Activated CD4-positive, CD25-positive, alpha-beta regulatory T cell (primary cell): ENCODE data around the gene NOPCHAP1.
"Not testable (repeated sequence)": the region's sequence is repeated elsewhere in the genome, so short reads cannot be mapped to it uniquely, and the experiment has no call there.

Experiments
- DNase-seq, 4 experiments: peaks; one replicate each; lab custom pipeline; 2025; lab: John Stamatoyannopoulos, UW

Gene NOPCHAP1, protein sequence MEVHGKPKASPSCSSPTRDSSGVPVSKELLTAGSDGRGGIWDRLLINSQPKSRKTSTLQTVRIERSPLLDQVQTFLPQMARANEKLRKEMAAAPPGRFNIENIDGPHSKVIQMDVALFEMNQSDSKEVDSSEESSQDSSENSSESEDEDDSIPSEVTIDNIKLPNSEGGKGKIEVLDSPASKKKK

DNA sequence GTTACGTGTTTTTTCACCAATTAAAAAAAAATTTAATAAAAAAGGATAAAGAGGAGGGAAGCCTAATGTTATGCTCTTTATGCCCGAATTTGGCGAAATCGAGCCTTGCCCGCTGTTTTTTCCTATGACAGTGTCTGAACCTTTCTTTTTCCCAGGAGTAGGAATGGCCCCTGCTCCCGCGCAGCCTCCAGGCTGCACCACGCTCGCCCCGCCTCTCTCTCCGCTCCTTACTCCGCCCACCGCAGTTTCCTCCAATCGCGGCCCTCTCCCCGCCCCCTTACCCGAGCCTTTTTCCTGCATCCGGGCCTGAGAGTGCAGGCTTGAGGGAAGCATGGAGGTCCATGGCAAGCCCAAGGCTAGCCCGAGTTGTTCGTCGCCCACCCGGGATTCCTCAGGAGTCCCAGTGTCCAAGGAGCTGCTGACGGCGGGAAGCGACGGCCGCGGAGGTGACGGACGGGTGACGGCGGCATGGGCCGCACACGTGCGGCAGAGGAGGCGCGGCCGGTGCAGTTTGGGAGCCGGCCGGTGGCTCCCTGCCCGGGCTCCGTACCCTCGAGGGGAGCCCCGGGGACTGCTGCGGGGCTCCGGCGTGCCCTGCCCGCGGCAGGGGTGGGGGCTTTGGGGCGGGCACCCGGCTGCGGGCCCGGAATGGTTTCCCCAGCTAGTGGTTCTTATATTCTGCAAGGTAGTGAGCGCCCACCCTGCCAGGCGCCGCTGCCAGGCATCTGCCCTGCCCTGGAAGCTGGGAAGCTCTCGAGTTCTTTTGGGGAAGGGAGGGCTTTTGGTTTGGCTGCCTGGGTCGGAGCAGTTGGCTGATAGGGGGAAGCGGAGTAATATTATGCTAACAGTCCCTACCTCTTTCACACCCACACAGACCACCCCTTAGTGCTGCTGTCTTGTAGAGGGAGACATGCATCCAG, at the start of gene NOPCHAP1:
Gene NOPCHAP1 (plus strand): TSS at position 295 of the 920 bp plus-strand sequence. CDS start 37 bp downstream, at position 332.
- DNase-seq: peak; percentile 64 to 82 (median 67)

DNA sequence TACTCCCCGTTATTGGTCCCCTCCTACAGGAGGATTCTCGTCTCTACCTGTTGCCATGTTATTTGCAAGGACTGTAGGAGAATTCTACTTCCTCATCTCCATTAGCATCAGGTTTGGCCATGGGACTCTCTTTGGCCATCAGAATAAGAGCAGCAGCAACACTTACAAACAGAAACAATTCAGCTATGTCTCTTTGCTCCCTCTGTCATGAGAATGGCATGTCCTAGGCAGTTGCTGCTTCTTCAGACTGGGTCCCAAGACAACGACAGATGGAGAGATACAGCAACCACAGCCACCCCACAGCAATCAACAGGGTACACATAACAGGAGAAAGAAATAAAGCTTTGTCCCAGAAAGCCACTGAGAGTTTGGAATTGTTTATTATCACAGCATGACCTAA, 47.7 kb upstream of the NOPCHAP1 start:
- no peak for DNase-seq

DNA sequence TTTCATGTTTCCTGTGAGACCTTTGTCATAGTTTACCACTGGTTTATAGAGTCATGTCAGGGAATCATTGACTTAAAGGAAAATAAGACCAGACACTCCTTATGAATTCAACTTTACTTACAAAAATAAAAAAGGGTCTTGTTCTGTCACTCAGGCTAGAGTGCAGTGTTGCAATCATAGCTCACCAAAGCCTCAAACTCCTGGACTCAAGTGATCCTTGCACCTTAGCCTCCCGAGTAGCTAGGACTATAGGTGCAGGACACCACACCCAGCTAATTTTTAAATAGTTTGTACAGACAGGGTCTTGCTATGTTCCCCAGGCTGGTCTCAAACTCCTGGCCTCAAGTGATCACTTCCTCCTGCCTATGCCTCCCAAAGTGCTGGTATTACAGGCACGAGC, 47.0 kb upstream of the NOPCHAP1 start:
- DNase-seq: no peak

DNA sequence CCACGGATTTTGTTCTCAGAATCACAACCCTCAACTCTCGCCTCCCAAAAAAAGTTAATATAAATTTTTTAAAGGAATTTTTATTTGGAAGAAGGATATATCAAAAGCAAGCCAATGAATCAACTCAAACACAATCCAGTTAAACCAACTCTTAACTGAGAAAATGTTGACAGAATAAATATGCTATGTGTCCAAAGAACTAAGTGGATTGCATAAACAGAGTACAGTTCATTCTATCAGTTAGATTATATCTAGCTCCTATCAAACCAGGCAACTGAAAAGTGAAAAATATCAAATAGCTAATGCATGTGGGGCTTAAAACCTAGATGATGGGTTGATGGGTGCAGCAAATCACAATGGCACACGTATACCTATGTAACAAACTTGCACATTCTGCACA, 44.7 kb upstream of the NOPCHAP1 start:
- DNase-seq: no peak

DNA sequence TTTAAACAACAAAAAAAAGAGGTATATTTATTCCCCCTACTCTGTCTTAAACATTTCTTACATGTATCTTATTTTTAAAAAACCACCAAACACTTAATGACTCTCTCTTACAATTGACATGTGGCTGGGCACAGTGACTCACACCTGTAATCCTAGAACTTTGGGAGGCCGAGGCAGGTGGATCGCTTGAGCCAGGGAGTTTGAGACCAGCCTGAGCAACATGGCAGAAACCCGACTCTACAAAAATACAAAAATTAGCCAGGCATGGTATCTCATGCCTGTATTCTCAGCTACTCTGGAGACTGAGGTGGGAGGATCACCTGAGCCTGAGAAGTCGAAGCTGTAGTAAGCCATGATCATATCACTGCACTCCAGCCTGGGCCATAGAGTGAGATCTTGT, 44.0 kb upstream of the NOPCHAP1 start:
- no peak for DNase-seq

DNA sequence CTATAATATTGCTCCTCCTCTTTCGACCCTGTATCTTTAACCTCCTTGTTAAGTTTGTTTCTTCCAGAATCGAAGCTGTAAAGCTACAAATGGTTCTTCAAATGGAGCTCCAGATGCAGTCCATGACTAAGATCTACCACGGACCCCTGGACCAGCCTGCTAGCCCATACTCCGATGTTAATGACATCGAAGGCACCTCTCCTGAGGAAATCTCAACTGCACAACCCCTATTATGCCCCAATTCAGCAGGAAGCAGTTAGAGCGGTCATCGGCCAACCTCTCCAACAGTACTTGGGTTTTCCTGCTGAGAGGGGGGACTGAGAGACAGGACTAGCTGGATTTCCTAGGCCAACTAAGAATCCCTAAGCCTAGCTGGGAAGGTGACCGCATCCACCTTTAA, 42.7 kb upstream of the NOPCHAP1 start:
- DNase-seq: not testable (repeated sequence)

DNA sequence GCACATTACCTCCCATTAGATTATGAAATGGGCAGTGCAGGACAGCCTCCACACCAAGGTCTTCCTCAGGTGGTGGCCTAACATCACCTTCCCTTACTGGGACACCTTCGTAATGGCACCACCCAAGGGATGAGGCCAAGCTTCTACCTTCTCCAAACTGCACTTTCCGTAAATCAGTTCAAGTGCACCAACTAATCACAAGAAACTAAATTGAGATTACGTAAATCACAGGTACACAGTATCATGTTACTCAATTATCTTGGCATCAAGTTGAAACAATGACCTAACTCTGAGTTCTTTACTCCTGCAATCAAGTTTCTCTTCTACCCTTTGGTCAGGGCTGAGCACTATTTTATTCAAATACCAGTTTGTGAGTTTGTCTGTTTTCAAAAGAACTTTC, 41.9 kb upstream of the NOPCHAP1 start:
- no peak for DNase-seq

DNA sequence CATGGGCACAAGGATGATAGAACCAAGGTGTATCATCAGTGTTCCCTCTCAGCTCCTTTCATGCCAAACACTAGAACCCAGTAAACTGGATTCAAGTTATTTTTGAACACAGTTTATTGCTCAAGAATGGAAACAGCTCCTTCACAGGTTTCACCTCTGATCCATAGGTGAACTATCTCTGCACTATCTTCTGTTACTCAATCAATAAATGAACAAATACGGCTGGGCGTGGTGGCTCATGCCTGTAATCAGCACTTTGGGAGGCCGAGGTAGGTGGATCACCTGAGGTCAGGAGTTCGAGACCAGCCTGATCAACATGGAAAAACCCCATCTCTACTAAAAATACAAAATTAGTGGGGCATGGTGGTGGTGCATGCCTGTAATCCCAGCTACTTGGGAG, 37.4 kb upstream of the NOPCHAP1 start:
- not testable (repeated sequence) for DNase-seq

DNA sequence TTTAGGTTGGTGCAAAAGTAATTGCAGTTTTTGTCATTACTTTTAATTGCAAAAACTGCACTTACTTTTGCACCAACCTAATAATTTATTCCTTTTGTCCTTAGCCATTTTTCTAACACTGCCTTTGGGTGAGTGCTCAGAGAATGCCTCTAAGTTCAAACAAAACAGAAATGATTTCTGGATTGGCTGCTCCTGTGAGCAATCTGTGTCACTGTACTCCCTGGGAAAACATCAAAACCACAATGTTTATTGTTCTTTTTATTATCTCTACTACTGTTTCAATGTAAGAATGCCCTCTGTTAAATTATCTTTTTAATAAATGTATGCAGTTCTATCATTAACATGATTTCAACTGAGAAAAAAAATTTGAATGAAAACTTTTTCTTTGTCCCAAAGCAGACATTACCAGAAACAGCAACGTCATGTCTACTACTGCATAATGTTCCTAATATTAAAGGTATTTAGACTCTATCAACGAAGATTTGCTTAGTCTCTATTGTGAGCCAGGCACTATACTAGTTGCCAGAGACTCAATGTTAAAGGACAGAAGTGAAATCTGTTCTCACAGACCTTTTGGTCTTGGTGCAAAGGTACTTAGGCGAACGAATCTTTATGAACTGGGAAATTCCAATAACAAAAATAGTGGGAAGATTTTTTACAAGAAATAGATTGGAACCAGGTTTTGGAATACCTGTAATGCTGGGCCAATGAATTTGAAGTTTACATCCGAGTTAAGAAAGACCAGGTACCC, 34.2 kb upstream of the NOPCHAP1 start:
- no peak for DNase-seq

DNA sequence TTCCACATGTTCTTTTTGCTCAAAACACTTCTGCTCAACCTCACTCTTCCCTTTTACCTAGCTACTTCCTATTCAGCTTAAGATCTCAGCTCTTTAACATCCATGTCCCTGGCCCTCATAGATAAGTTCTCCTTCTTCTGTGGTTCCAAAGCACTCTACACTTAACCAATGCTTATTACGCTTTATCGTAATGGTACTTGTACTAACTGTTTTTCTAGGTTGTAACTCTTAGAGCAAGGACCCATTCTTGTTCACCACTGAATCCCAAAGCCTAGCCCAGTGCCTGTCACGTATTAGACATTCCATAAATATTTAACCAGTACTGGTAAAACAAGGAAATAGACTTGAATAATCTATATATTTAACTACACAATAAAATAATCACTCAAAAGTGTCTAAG, 33.3 kb upstream of the NOPCHAP1 start:
- no peak for DNase-seq

DNA sequence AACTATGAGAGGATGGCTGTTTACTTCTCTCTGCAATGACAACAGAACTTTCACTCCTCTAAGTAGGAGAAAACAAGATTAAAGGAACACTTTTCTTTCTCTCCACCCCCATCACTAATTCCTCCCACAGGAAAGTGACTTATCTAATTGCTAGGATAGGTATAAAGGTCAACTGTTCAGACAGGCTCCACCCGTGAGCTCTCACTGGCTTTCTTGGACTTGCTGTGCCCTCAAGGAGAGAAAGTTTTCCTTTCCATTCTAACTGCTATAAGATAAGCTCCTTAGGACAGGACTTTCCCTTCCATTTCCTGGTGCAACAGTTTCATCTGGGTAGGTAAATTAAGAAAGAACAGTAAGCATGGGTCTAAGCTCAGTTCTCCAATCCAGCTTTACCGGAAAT, 32.8 kb upstream of the NOPCHAP1 start:
- no peak for DNase-seq

DNA sequence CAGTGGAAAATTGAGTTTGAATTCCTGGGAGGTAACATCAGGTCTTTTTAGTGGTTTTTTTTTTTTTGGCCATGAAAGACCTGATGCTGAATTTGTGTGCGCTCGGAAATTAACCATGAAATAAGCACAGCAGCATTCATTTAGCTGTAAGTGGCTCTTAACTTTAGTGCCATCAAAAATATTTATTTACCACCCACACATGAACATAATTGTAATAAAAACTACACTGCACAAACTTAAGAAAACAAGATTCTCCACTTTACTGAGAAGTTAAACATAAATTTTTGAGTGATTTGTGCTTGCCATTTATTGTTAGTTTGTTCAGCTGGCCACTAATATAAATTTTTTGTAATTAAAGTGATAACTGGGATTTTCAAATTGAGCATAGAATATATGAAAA, 30.4 kb upstream of the NOPCHAP1 start:
- DNase-seq: no peak

DNA sequence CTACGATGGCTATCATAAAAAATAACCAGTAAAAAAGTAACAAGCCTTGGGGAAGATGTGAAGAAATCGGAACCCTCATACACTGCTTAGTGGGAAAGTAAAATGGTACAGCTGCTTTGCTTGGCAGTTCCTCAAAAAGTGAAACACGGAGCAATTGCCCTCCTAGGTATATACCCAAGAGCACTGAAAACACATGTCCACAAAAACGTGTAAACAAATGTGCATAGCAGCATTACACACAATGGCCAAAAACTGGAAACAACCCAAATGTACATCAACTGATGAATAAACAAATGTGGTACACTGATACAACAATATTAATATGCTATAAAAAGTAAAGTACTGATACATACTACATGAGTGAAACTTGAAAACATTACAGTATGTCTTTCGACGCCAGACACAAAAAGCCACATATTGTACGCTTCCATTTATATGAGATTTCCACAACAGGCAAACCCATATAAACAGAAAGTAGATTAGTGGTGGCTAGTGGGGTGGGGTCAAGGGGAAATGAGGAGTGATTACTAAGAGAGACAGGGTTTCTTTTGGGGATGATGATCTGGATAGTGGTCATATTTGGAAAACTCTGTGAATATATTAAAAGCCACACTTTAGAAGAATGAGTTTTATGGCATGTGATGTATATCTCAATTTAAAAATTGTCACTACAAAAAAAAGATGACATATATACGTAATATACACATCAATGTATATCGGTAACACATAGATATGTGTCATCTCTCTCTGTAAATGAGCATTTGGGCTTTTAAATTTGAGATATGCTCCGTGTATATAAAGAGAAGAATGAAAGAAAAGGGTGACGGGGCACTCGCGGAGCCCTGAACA, 29.0 kb upstream of the NOPCHAP1 start:
- DNase-seq: no peak

DNA sequence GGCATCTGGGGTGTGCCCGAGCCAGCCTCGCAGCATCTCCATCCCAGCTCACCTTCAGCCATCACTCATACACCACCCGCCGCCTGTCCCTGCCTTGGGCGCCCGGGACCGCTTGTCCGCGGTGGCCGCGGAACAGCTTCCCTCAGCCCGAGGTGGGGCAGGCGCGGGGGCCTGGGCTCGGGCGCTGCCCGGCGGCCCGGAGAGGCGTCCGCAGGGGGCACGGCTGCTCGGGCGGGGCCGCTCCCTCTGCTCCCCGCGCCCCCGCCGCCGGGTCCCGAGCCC, 28.5 kb upstream of the NOPCHAP1 start:
- DNase-seq: no peak

DNA sequence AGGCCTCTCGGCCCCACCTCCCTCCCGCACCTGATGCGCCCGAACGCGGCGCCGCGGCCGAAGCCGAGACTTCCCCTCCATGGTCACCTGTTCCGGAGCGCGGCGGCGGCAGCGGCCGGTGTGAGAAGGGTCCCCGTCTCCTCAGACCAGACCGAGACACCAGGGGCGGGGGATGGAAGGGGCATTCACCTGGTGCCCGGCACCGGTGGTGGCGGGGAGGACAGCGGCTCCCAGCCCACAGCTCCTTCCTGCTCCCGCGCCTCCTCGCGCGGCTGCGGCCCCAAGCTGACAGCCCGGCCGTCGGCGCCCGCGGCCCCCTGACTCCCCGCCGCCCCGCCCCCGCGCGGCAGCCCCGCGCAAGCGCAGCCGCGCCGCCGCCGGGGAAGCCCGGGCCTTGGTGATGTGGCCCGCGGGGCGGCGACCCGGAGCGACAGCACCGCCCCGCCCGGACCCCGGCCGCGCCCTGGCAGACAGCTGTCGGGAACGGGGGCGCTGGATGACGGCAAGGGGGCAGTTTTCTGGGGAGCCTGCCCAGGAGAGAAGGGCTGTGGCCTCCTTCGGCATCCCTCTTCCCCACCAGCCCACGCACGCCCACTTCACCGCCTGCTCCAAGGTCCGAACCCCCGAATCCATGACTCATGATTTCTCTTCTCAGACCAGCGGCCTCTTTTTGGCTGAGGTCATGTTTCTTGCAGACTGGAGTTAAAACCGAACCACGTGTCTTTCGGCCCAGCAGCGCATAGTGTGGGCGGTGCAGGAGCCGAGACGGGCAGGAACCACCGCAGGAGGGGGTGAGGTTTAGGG, 27.9 kb upstream of the NOPCHAP1 start, which contains the start of gene SLC41A2:
Gene SLC41A2 (minus strand): TSS at position 290 of the 804 bp plus-strand sequence. CDS start 29,763 bp downstream, outside the sequence.
- DNase-seq: peak; percentile 55 to 70 (median 58)

DNA sequence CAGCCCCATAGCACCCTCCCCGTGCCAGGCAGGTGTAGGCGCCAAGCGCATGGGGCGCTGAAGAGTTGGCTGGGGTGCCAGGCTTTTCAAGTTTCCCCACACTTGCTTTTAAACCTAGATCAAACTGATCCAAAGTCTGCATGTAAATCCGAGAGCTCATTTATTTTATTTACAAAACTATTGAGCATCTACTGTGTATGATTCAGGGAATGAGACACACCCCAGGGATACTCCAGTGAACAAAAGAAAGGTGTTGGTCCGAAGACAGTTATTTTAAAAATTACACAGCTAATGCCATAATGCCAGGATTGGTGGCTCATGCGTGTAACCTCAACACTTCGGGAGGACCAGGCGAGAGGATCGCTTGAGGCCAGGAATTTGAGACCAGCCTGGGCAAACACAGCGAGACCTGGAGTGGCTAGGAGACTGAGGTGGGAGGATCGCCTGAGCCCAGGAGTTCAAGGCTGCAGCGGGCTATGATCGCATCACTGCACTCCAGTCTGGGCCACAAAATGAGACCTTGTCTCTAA, 27.2 kb upstream of the NOPCHAP1 start:
- no peak for DNase-seq

DNA sequence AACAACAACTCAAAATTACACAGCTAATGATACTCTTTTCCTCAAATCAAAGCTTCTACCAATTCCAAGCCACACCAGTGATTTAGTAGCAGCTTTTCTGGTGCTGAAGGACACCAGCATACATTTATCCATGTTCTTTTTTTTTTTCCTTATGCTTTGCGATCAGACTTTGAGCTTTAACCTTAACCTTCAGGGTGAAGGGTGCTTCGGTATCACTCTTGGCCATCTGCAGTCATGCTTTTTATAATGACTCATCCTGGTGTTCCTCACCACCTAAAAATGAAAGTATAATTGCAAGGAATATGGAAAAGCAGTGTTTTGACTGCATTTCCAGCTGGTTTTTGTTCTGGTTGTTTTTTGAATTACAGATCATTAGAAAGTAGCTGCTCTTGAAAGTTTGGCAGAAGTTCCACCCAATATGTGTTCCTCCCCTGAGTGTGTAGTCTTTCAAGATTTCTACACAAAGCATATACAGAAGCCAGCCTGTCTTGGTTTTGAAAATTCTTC, 26.7 kb upstream of the NOPCHAP1 start:
- DNase-seq: no peak

DNA sequence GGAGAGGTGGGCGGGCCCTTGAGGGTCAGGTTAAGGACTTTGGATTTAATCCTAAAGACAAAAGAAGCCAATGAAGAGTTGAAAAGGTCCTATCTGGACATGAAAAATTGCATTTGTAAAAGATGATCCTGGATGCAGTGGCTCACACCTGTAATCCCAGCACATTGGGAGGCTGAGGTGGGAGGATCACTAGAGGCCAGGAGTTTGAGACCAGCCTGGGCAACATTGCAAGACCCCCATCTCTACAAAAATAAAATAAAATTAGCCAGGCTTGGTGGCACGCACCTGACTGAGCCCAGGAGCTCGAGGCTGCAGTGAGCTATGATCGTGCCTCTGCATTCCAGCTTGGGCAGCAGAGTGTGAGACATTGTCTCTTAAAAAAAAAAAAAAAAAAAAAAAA, 25.7 kb upstream of the NOPCHAP1 start:
- DNase-seq: no peak

DNA sequence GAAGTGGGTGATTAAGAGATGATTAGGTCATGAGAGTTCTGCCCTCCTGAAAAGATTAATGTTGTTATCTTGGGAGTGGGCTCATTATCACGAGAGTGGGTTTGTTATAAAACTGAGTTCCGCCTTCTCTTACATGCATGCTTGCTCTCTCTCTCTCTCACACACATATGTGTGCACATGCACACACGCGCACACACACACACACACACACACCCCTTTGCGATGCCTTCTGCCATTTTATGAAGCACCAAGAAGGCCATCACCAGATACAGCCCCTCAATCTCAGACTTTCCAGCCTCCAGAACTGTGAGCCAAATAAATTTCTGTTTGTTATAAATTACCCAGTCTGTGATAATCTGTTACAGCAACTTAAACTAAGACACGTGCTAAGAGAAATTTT, 22.4 kb upstream of the NOPCHAP1 start:
- no peak for DNase-seq

DNA sequence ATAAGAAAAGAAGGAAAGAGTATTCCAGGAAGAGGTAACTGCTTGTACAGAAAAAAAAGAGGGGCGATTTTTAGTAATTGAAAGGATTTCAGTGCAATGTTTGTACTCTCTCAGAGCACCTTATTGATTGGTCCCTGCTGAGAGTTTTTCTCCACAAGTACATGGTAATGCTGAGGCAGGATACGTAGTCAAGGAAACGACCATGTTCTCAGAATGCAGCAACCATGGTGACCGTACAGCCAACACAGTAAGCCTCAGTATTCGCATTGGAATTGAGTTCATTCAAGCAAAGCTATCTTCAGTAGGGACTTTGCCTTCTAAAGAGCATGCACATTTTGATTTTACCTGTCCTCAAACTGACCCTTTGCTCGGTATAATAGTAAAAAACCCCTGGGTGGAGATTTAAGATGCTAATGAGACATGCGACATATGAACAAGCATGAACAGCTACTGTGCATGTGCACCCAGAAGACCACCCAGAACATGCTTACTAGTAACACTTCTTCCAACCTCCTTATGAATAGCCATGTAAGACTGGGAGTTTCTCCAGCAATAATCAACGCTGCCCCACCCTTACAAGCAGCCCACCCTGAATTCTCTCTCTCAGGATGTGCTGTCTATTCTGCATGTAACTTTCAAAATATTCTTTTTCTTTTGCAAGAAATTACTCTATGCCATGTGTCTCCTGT, 21.8 kb upstream of the NOPCHAP1 start:
- no peak for DNase-seq
